Activated CD4-positive, alpha-beta T cell treated with anti-CD3 and anti-CD28 coated beads, Interleukin-10, Interleukin-2, amounts not matched to agents 100 ng/mL and 50 ng/mL, durations not matched to agents 16 hours and 8 hours (primary cell): Measurements from ENCODE around the gene RFTN2.
"Not testable (repeated sequence)": the region's sequence is repeated elsewhere in the genome, so short reads cannot be mapped to it uniquely, and the experiment has no call there.

ENCODE experiments used
- DNase-seq: peaks from one replicate; pipeline ENCODE4 v3.0.0-alpha.2; 2020

The RFTN2 gene

GRCh38 chr2:197674591-197674990 is 796 bp downstream of the RFTN2 start:
- DNase-seq = no peak

- no peak for DNase-seq
Measured at GRCh38 chr2:197674060-197674459, 1.3 kb downstream of the RFTN2 start.

- no peak for DNase-seq
Measured at GRCh38 chr2:197673606-197674005, 1.8 kb downstream of the RFTN2 start.

- DNase-seq = no peak
Measured at GRCh38 chr2:197673106-197673505, 2.3 kb downstream of the RFTN2 start.

GRCh38 chr2:197672371-197672893 is 3.0 kb downstream of the RFTN2 start:
- DNase-seq = no peak

- no peak for DNase-seq
Measured at GRCh38 chr2:197669077-197669476, 6.3 kb downstream of the RFTN2 start.

- DNase-seq = no peak
Measured at GRCh38 chr2:197668296-197668695, 7.1 kb downstream of the RFTN2 start.

GRCh38 chr2:197666277-197666676 is 9.1 kb downstream of the RFTN2 start:
- no peak for DNase-seq

- DNase-seq = no peak
Measured at GRCh38 chr2:197661626-197662025, 13.8 kb downstream of the RFTN2 start.

- DNase-seq = no peak
Measured at GRCh38 chr2:197657562-197657961, 17.8 kb downstream of the RFTN2 start.

GRCh38 chr2:197647961-197648690 is 27.3 kb downstream of the RFTN2 start:
- DNase-seq = no peak

GRCh38 chr2:197641666-197642065 is 33.7 kb downstream of the RFTN2 start:
- no peak for DNase-seq

GRCh38 chr2:197640571-197641122 is 34.7 kb downstream of the RFTN2 start:
- DNase-seq = not testable (repeated sequence)

- DNase-seq = no peak
Measured at GRCh38 chr2:197633109-197633657, 42.2 kb downstream of the RFTN2 start.

- DNase-seq = no peak
Measured at GRCh38 chr2:197628043-197628500, 47.3 kb downstream of the RFTN2 start.

- no peak for DNase-seq
Measured at GRCh38 chr2:197626965-197627625, 48.3 kb downstream of the RFTN2 start.

GRCh38 chr2:197620133-197620532 is 55.3 kb downstream of the RFTN2 start:
- DNase-seq = no peak

GRCh38 chr2:197615016-197615652 is 60.3 kb downstream of the RFTN2 start:
- no peak for DNase-seq

GRCh38 chr2:197614532-197614931 is 60.9 kb downstream of the RFTN2 start:
- DNase-seq = no peak

GRCh38 chr2:197613509-197613987 is 61.8 kb downstream of the RFTN2 start:
- no peak for DNase-seq

- peak; percentile 59 for DNase-seq
Measured at GRCh38 chr2:197606180-197606579, 69.2 kb downstream of the RFTN2 start.

- peak; percentile 36 for DNase-seq
Measured at GRCh38 chr2:197604117-197604860, 71.1 kb downstream of the RFTN2 start.
